HG03066 (cell line): ENCODE results near the gene CHN1.

Experiments
- ATAC-seq: cut with Tn5 transposase; IDR thresholded peaks from one replicate; pipeline ENCODE4 v1.9.1; 2021; ENCODE audit warnings: low read depth; ENCODE audit not compliant: unreplicated experiment

CHN1 gene

GRCh38 chr2:174974131-174974530, 31.1 kb downstream of the CHN1 start:
- ATAC-seq = no peak

- ATAC-seq = no peak
These were observed 32.3 kb downstream of the CHN1 start for GRCh38 chr2:174972924-174973323.

GRCh38 chr2:174971868-174972781, 33.1 kb downstream of the CHN1 start:
- ATAC-seq = no peak

GRCh38 chr2:174970092-174970491, 35.1 kb downstream of the CHN1 start:
- ATAC-seq = no peak

GRCh38 chr2:174969091-174969734, 36.0 kb downstream of the CHN1 start:
- no peak for ATAC-seq

GRCh38 chr2:174967691-174968260, 37.4 kb downstream of the CHN1 start:
- ATAC-seq = no peak

GRCh38 chr2:174967086-174967485, 38.1 kb downstream of the CHN1 start:
- ATAC-seq = no peak

- ATAC-seq = no peak
These were observed 39.0 kb downstream of the CHN1 start for GRCh38 chr2:174965992-174966744.

- ATAC-seq = no peak
These were observed 39.6 kb downstream of the CHN1 start for GRCh38 chr2:174965551-174965950.

- ATAC-seq = no peak
These were observed 40.8 kb downstream of the CHN1 start for GRCh38 chr2:174964404-174964803.

GRCh38 chr2:174963437-174964400, 41.5 kb downstream of the CHN1 start:
- ATAC-seq = no peak

GRCh38 chr2:174959787-174960186, 45.4 kb downstream of the CHN1 start:
- no peak for ATAC-seq

- ATAC-seq = no peak
These were observed 48.1 kb downstream of the CHN1 start for GRCh38 chr2:174957050-174957449.

GRCh38 chr2:174952607-174953006, 52.6 kb downstream of the CHN1 start:
- ATAC-seq = no peak

- no peak for ATAC-seq
These were observed 53.4 kb downstream of the CHN1 start for GRCh38 chr2:174951745-174952144.

GRCh38 chr2:174949988-174950687, 55.0 kb downstream of the CHN1 start:
- no peak for ATAC-seq

- no peak for ATAC-seq
These were observed 59.5 kb downstream of the CHN1 start for GRCh38 chr2:174945601-174946260.

- ATAC-seq = no peak
These were observed 66.1 kb downstream of the CHN1 start for GRCh38 chr2:174939046-174939445.

- ATAC-seq = no peak
These were observed 73.5 kb downstream of the CHN1 start for GRCh38 chr2:174931724-174932123.
